Fibroblast of skin of left quadriceps (primary cell): ENCODE results near the gene OR10H2.
"Not testable (repeated sequence)": the region's sequence is repeated elsewhere in the genome, so short reads cannot be mapped to it uniquely, and the experiment has no call there.

Source experiments
- DNase-seq, 2 experiments: peaks; one replicate each; pipeline ENCODE4 v3.0.0-alpha.2; 2013; ENCODE audit warnings: low read depth in 2 of 2

Gene OR10H2

DNA sequence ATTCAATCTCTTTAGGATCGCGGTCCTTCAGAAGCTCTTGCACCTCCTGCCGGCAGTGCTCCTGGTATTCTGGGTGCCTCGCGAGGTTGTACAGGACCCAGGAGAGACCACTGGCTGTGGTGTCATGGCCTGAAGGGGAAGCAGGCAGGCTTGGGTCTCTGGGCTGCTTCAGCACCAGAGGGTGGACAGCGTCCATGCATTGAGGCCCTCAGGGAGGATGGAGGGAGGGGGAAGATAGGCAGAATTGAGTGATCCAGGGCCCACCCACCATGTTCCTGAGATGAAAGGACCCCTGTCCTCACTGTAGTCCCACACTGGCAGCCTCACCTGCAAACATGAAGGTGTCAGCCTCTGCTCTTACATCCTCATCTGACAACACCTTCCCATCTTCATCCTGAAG lies 41.8 kb downstream of the OR10H2 start:
- DNase-seq, result no peak

DNA sequence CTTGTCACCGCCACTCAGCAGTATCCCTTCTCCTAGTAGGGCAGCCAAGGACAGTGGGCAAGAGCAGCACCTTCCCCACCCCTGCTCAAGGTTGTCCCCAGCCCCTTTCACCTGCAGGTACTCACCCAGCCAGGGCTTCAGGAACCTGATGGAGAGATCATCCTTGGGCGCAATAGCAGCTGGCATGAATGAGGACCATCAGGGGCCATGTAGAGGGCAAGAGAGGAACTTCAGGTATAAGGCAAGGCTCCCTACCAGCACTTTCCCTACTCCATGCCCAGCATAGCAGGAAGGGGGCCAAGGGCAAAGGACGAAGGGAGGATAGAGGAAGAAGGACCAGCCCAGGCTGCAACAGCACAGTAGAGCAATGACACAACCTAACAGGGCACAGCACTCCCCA lies 46.3 kb downstream of the OR10H2 start:
- not testable (repeated sequence) for DNase-seq

DNA sequence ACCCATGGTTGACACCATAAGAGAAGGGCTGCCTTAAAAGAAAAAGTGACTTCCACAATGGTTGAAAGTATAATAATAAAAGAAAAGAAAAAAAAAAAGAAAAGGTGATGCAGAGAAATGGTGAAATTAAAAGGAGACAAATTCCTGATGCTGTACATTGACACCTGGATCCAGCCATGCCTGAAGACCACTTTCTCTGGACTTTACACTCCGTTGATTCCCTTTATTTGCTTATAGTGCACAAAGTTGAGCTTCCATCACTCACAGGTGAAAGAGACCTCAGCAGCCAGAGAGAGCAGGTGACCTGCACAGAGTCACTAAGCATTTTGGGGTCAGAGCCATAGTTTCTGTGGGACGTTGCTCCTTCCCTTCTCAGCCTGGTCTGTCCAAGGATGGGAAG lies 47.4 kb downstream of the OR10H2 start:
- no peak for DNase-seq

DNA sequence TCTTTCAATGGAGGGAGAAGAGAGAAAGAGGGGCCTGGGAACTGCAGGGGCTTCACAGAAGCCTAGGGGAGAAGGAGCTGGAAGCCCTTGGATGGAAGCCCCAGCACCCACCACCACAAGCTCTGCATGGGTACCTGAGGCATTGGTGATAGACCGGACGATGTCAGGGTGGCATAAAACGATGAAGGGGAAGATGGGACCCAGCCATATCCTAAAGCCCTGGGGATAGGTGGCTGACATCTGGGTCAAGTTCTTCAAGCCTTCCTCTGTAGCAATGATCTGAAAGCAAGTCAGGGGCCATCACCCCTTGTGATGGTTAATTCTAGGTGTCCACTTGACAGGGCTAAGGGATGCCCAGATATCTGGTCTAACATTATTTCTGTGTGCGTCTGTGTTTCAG lies 48.4 kb downstream of the OR10H2 start:
- DNase-seq, result no peak

DNA sequence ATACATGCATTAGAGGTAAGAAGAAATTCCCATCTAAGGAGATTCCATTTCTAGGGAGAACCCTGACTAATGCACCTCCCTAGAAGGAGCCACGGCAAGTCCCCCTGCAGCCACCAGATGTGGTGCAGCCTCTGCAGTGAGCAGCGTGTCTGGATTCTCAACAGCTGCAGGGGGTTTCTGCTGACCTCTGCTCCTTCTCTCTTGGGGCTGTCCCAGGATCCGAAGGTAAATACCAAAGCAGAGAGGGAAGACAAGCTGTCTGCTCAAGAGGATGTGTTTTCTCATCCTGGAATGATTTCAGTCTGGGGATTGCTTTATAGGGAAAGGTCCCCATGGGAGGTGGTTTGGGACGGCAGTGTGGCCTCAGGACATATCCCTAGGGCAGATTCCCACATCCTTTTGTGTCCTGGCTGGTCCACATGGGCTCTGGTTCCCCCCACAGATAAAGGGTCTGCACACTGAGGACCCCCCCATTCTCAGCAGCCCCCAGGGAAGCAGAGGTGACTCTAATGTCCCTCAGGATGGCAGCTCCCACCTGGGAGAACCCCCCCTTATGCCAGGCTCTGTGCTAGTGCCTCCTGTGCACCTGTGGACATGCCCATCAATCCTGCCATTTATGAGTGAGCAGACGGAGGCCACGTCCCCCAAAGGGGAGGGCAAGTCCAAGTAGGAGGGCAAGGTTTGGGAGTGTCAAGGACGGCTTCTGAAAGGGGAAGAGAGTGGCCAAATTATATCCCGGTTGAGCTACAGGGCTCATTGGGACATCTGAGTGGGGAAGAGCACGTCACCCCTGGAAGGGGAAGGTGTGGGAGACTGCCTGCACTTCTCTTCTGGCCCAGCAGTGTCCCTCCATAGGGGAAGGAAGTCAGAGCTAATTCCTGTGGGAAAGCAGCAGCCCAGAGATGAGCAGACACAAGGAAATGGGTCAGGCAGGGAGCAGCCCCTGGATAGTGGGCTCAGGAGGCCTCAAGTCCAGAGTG lies 49.5 kb downstream of the OR10H2 start:
- DNase-seq, result no peak
